Measurements from ENCODE around the gene CYB5R2. TPM values are rescaled to one million over a fixed set of nuclear protein-coding genes. Genes with fewer than 3 reads are reported as not detected.

CYB5R2 gene
- total RNA-seq, 1 experiment from 2014 or later, result 4.5 TPM

DNA sequence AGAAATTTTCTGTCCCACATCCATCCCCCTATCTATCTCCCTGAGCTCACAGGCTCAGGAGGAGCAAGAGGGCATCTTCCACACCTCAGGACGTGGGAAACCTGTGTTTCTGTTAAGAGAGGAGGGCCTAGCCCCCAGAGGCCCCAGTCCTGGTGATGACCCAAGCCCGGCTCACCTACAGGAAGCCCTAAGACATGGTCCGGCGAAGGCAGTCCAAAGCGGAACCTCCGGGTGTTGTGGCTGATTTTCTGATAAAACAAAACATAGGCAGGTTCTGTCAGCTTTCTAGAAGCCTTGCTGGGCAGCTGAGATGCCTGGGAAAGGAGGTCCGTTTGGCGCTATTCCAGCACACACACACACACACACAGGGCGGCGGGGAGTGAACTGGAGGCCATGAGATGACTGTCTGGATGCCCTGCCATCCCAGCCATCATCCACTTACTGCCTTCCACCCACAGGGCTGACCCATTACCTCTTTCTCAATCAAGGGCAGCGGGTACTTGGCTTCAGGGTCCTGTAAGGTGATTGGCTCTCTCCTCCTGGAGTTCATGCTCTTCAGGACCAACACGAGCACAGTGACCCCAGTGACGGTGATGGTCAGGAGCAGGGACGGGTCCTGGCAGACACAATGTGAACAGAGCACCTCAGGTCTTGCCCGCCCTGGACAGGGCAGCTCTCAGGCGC, 882 bp downstream of the CYB5R2 start:
- no peaks in the 10 kb centered on the region for H3K27me3 ChIP-seq (replicated peaks; ENCODE audit: control insufficient read depth, insufficient read depth, low read length)
- TF ChIP-seq, protein P1, sequence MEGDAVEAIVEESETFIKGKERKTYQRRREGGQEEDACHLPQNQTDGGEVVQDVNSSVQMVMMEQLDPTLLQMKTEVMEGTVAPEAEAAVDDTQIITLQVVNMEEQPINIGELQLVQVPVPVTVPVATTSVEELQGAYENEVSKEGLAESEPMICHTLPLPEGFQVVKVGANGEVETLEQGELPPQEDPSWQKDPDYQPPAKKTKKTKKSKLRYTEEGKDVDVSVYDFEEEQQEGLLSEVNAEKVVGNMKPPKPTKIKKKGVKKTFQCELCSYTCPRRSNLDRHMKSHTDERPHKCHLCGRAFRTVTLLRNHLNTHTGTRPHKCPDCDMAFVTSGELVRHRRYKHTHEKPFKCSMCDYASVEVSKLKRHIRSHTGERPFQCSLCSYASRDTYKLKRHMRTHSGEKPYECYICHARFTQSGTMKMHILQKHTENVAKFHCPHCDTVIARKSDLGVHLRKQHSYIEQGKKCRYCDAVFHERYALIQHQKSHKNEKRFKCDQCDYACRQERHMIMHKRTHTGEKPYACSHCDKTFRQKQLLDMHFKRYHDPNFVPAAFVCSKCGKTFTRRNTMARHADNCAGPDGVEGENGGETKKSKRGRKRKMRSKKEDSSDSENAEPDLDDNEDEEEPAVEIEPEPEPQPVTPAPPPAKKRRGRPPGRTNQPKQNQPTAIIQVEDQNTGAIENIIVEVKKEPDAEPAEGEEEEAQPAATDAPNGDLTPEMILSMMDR (IDR thresholded peaks at IDR 0.05; ENCODE audit: insufficient read depth in 1 of 2, low read depth in 1 of 2, low read length in 1 of 2, severe bottlenecking in 1 of 2, unreplicated experiment in 1 of 2), result no peak
- ChIA-PET POLR2A (no interaction called here), CTCF (no interaction called here)
- intact Hi-C loops (cut with micrococcal nuclease; ENCODE audit: unreplicated experiment), result no loop called here
- peaks cover 46% of the 10 kb centered on the region for H3K36me3 Mint-ChIP-seq (ENCODE audit: insufficient read depth, unreplicated experiment)
- no peak for DNase-seq
- no peak overlapping the region for H3K27ac Mint-ChIP-seq (ENCODE audit: unreplicated experiment)
- no peaks in the 10 kb centered on the region for H3K9me3 Mint-ChIP-seq (ENCODE audit: unreplicated experiment)
- no peak overlapping the region for H3K4me3 ChIP-seq (ENCODE audit: low read depth, low read length)
- peaks cover 2% of the 10 kb centered on the region for H3K27me3 Mint-ChIP-seq (ENCODE audit: insufficient read depth, unreplicated experiment)
- peaks cover 2% of the 10 kb centered on the region; the same call in 1 of the 2 replicates for H3K36me3 ChIP-seq (ENCODE audit: control insufficient read depth, insufficient read depth, low read length)
- H3K4me1 ChIP-seq, result peaks cover 6% of the 10 kb centered on the region
- H3K4me1 Mint-ChIP-seq (ENCODE audit: low read depth, unreplicated experiment), result peaks cover 10% of the 10 kb centered on the region
- BruUV-seq (replicated peaks), result no TSS peak
- peak overlapping the region; percentile 72 for H3K4me3 Mint-ChIP-seq (ENCODE audit: unreplicated experiment)
- no peaks in the 10 kb centered on the region for H3K9me3 ChIP-seq

DNA sequence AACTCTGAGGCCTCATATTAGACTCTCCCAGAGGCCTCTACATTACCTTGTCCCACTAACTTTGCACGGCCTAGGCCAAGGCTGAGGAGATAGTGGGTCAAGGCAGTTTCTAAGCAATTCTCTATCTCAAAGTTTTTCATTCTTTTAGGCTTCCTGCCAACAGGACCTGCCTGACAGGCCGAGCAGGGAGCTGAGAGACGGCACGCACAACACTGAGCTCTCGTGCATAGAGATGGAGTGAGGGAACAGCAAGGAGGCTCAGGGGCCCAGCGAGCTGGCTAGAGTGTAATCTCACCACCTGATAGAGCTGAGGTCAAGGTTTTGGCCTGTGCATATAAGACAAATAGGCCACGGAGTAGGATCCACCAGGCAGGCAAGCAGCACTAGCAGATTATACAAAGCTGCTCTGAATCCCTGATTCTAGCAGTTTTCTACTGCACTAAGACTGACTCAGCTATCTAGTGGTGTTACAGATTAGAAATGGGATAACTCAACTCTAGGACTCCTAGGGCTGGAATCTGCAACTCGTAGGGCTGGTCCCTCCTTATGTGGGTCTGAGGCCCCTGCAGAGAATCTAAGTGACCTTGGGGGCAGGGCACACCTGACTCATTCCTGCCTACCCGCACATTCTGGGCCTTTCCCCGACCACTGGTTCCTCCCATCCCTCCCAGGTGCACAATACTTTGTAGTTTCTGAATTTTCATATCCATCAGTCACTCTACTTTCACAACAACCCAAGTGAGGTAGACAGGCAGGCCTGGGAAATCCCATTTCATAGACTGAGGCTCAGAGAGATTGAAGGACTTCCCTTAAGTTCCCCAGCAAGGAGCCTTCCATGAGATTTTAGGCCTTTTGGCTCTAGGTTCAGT, 1.7 kb downstream of the CYB5R2 start:
- BruUV-seq (replicated peaks), result no TSS peak
- ChIA-PET CTCF (interaction anchor here (1.0 kb wide), 1 partner anchor 318 kb away, joined by 3 read pairs; no protein-coding TSS in a partner anchor), POLR2A (interaction anchor here (1.2 kb wide), 1 partner anchor 98 kb away, joined by 3 read pairs; no protein-coding TSS in a partner anchor)
- Mint-ChIP-seq H3K27me3 (ENCODE audit: insufficient read depth, unreplicated experiment) (peaks cover 2% of the 10 kb centered on the region), H3K36me3 (ENCODE audit: insufficient read depth, unreplicated experiment) (peaks cover 51% of the 10 kb centered on the region), H3K4me3 (ENCODE audit: unreplicated experiment) (no peak overlapping the region), H3K9me3 (ENCODE audit: unreplicated experiment) (no peaks in the 10 kb centered on the region), H3K27ac (ENCODE audit: unreplicated experiment) (peak overlapping the region; percentile 35), H3K4me1 (ENCODE audit: low read depth, unreplicated experiment) (peaks cover 5% of the 10 kb centered on the region)
- TF ChIP-seq, protein P1 (IDR thresholded peaks at IDR 0.05; ENCODE audit: insufficient read depth in 1 of 2, low read depth in 1 of 2, low read length in 1 of 2, severe bottlenecking in 1 of 2, unreplicated experiment in 1 of 2), result no peak
- intact Hi-C loops (cut with micrococcal nuclease; ENCODE audit: unreplicated experiment), result no loop called here
- no peak for DNase-seq
- Histone ChIP-seq H3K4me3 (ENCODE audit: low read depth, low read length) (no peak overlapping the region), H3K4me1 (peaks cover 6% of the 10 kb centered on the region), H3K27me3 (replicated peaks; ENCODE audit: control insufficient read depth, insufficient read depth, low read length) (no peaks in the 10 kb centered on the region), H3K9me3 (no peaks in the 10 kb centered on the region), H3K36me3 (ENCODE audit: control insufficient read depth, insufficient read depth, low read length) (peaks cover 2% of the 10 kb centered on the region; the same call in 1 of the 2 replicates)

DNA sequence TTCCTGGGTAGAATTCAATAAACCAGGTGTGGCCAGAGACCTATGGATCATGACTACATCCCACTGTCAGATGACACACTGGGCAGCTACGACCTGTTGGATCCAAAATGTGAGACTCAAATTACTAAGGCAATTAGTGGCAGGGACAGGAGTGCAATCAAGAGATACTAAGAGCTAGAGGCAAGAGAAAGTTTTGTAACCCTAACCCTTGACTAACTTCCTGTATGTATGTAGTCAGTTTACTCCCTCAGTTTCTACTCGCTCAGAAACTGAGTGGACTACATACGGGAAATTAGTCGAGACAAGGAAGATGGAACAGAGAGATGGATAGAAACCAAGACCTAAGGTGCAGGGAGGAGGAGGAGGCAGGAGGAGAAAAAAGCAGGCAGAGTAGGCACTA, 2.7 kb downstream of the CYB5R2 start:
- TF ChIP-seq, protein P1 (IDR thresholded peaks at IDR 0.05; ENCODE audit: insufficient read depth in 1 of 2, low read depth in 1 of 2, low read length in 1 of 2, severe bottlenecking in 1 of 2, unreplicated experiment in 1 of 2), result no peak
- H3K36me3 Mint-ChIP-seq (ENCODE audit: insufficient read depth, unreplicated experiment), result peaks cover 60% of the 10 kb centered on the region
- no peak overlapping the region for H3K4me3 ChIP-seq (ENCODE audit: low read depth, low read length)
- H3K4me3 Mint-ChIP-seq (ENCODE audit: unreplicated experiment), result no peak overlapping the region
- peaks cover 2% of the 10 kb centered on the region for H3K36me3 ChIP-seq (ENCODE audit: control insufficient read depth, insufficient read depth, low read length)
- intact Hi-C loops (cut with micrococcal nuclease; ENCODE audit: unreplicated experiment), result no loop called here
- ChIA-PET POLR2A (no interaction called here), CTCF (no interaction called here)
- no peaks in the 10 kb centered on the region for H3K9me3 ChIP-seq
- H3K4me1 Mint-ChIP-seq (ENCODE audit: low read depth, unreplicated experiment), result peaks cover 1% of the 10 kb centered on the region
- no peaks in the 10 kb centered on the region for H3K9me3 Mint-ChIP-seq (ENCODE audit: unreplicated experiment)
- H3K27me3 ChIP-seq (replicated peaks; ENCODE audit: control insufficient read depth, insufficient read depth, low read length), result no peaks in the 10 kb centered on the region
- H3K27ac Mint-ChIP-seq (ENCODE audit: unreplicated experiment), result no peak overlapping the region
- no TSS peak for BruUV-seq (replicated peaks)
- peaks cover under 1% of the 10 kb centered on the region for H3K27me3 Mint-ChIP-seq (ENCODE audit: insufficient read depth, unreplicated experiment)
- DNase-seq, result no peak
- peaks cover 6% of the 10 kb centered on the region for H3K4me1 ChIP-seq

Data from Caco-2 (cell line).